Prostate gland (tissue), 2 donors: ENCODE data around the gene AQP12B.

Source experiments
- POLR2A ChIP-seq: fragments of 450-650 bp; IDR thresholded peaks from one replicate; pipeline ENCODE4 v1.6.1; 2016; ENCODE audit warnings: antibody characterized with exemption, mild to moderate bottlenecking
- POLR2AphosphoS5 ChIP-seq: sonication (generic); formaldehyde crosslinking; IDR thresholded peaks from one replicate; pipeline ENCODE4 v1.6.1; 2017; ENCODE audit warnings: antibody characterized with exemption
- TF ChIP-seq, protein P1 (sequence below), 4 experiments: fragments of 200-600 bp in 2 of 4; fragments of 450-650 bp in 2 of 4; sonication (generic) in 2 of 4; IDR thresholded peaks; 1 replicate in 3 of 4; 2 replicates in 1 of 4; pipeline ENCODE4 v1.5.1; 2016 to 2019; ENCODE audit warnings: antibody characterized with exemption in 4 of 4, mild to moderate bottlenecking in 2 of 4, moderate library complexity in 2 of 4

DNA sequence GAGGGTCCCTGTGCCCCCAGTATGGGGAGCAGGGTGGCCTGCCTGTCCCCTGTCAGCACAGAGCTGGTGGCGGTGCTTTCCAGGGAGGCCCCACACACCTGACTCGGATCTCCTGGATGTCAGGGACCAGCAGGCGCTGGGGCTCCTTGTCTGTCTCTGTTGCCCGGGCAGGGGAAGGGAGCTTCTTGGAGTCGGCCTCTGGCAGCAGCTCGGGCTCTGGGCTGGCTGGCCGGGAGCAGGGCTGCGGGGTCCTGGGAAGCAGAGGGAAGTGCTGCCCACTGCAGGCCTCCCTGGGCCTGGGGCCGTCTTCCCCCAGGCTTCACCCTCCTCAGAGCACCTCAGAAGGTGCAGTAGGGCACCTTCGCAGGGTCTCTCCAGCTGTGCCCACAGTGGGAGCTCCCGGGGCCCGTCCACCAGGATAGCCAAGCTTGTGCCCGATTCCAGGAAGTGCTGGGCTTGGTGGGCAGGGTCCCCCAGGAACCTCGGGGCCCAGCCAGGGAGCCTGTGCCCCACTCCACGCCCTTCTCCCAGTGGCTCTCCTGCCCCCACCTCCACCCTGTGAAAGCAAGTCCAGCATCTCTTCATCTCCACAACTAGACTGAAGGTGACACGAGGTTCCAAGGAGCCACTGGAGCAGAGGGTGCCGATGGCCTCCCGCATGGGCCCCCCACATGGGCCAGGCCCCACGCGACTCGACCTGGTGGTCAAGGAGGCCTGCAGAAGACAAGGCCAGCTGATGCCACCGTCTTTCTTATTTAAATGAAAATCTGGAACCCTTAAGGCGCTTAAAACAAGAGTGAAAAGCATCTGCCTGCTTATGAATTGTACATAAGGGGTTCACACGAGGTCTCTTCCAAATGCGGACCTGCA lies 37.2 kb upstream of the AQP12B start:
- TF ChIP-seq POLR2A, result no peak
- TF ChIP-seq, protein P1, sequence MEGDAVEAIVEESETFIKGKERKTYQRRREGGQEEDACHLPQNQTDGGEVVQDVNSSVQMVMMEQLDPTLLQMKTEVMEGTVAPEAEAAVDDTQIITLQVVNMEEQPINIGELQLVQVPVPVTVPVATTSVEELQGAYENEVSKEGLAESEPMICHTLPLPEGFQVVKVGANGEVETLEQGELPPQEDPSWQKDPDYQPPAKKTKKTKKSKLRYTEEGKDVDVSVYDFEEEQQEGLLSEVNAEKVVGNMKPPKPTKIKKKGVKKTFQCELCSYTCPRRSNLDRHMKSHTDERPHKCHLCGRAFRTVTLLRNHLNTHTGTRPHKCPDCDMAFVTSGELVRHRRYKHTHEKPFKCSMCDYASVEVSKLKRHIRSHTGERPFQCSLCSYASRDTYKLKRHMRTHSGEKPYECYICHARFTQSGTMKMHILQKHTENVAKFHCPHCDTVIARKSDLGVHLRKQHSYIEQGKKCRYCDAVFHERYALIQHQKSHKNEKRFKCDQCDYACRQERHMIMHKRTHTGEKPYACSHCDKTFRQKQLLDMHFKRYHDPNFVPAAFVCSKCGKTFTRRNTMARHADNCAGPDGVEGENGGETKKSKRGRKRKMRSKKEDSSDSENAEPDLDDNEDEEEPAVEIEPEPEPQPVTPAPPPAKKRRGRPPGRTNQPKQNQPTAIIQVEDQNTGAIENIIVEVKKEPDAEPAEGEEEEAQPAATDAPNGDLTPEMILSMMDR (IDR thresholded peaks at IDR 0.05), result no peak
- TF ChIP-seq POLR2AphosphoS5, result no peak
